GM18502 (cell line): Measurements from ENCODE around the gene ADORA2B.
"Not testable (repeated sequence)": the region's sequence is repeated elsewhere in the genome, so short reads cannot be mapped to it uniquely, and the experiment has no call there.

ENCODE experiments used
- ATAC-seq: cut with Tn5 transposase; IDR thresholded peaks from one replicate; pipeline ENCODE4 v1.9.1; 2021; ENCODE audit warnings: mild to moderate bottlenecking; ENCODE audit not compliant: unreplicated experiment, poor library complexity

Gene ADORA2B

GRCh38 chr17:15920758-15921239 lies 24.1 kb upstream of the ADORA2B start:
- no peak for ATAC-seq

DNA sequence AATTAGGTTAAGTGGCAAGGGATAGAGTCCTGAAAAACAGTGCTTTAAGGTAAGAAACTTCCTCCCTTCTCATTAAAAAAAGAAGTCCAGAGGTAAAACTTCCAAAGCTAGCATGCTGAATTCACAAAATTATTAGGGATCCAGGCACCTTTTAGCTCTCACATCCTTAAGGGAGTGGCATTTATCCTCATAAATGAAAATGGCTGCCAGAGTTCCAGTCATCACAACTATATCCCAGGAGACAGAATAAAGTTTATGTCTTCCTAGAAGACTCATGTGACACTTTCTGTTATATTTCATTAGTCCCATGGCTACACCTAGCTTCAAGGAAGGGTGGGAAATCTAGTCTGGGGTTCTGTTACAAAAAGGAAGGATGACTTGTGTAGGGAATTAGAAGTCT lies 23.3 kb upstream of the ADORA2B start:
- ATAC-seq: no peak

DNA sequence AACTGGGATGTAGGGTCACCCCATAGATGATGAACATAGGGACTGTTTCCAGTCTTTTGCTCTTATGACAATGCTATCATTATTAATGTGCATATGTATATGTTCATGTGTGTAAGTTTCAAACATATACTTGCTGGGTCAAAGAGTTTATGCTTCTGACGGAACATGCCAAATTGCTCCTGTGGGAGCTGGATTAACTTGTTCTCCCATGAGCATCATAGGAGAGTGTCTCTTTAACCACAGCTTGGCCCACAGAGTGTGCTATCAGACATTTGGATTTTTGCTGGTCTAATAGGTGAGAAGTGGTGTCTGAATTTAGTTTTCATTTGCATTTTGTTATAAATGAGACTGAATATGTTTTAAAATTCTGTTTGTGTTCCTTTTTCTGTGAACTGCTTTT lies 22.3 kb upstream of the ADORA2B start:
- no peak for ATAC-seq

DNA sequence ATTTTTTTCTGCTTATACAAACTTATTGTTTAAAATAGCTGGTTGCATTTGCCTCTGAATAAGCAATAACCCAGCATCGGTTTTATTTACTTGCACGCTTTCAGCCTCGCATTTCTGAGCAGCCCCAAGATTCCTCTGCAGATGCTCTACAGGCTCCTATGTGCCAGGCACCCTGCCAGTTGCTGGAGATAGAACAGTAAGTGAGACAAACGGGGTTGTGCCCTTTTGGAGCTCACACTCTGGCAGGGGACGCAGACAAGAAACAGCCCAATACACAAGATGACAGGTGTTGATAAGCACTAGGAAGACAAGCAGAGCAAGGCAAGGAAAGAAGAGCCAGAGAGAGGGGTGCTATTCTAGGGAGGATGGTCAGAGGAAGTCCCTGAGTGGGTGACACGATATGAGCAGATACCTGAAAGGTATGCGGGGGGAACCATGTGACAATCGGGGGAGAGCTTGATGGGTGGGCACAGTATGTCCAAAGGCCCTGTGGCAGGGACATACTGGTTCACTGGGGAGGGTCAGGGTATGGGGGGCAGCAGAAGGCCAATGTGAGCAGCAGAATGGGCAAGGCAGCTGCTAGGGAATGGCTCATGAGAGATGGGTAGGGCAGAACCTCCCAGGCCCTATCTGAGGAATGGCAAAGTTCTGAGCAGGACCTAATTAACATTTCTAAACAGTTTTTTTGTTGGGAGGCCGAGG lies 18.7 kb upstream of the ADORA2B start:
- no peak for ATAC-seq

DNA sequence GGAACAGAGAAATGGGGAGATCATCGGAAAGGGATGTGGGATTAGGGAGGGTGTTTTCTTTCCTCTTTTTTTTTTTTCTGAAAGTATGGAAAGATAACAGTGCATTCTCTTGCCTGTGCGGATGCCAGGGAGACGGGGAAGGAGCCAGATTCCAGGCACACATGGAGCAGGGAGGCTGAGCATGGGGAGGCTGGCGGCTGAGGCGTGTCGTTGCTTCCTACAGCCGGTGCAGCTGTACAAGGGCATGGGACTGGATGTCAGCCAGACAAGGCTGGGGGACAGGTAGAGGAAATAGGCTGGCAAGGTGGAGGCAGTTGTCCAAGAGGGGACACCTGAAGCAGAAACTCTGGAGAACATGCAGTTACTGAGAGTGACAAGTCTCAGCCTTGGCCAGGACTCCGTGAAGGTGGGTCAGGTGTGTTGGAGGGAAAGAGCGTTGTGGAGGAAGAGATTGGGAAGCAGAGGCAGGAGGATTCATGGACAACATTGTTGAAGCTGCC lies 16.6 kb upstream of the ADORA2B start:
- no peak for ATAC-seq

GRCh38 chr17:15929941-15930340 lies 15.0 kb upstream of the ADORA2B start:
- no peak for ATAC-seq

DNA sequence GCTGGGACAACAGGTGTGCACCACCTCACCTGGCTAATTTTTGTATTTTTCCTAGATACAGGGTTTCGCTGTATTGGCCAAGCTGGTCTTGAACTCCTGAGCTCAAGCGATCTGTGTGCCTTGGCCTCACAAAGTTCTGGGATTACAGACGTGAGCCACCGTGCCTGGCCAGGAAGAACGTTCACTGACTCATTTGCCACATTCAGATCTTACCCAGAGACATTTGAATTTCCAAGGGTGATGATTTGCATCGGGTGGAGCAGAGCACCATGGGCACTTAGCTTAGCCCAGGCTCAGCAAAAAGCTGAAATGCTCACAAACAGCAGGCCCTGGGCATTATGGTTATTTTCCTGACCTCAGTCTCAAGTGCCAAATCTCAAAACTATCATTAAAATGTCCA lies 14.5 kb upstream of the ADORA2B start:
- ATAC-seq: no peak

GRCh38 chr17:15931394-15931793 lies 13.5 kb upstream of the ADORA2B start:
- ATAC-seq: no peak

DNA sequence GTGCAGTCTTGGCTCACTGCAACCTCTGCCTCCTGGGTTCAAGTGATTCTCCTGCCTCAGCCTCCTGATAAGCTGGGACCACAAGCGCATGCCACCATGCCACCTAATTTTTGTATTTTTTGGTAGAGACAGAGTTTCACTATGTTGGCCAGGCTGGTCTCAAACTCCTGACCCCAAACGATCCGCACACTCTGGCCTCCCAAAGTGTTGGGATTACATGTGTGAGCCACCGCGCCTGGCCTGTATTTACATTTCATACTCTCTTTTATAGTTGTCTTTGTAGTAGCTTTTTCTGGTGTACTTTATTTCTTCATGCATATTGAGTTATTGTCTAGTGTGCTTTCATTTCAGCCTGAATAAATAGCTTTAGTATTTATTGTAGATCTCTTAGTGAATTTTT lies 10.1 kb upstream of the ADORA2B start:
- ATAC-seq: no peak

GRCh38 chr17:15935891-15936290 lies 9.0 kb upstream of the ADORA2B start:
- no peak for ATAC-seq

GRCh38 chr17:15936481-15936880 lies 8.4 kb upstream of the ADORA2B start:
- ATAC-seq: not testable (repeated sequence)

DNA sequence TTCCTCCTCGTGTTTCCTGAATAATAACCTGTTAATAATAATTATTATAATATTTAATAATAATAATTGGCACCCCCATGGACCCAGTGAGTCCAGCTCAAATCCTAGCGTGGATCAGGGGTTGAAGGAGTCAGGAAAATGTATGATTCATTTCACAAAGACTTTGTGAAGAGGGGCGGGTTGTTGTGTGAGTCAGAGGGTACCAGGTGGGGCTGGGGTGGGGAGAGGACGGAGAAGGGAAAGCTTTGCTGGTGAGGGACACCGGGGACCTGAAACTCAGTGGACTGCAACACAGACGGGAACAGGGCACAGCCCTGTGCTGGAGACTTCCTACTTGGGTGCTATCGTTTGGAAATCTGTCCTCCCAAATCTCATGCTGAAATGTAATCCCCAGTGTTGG lies 3.1 kb upstream of the ADORA2B start:
- ATAC-seq: no peak

DNA sequence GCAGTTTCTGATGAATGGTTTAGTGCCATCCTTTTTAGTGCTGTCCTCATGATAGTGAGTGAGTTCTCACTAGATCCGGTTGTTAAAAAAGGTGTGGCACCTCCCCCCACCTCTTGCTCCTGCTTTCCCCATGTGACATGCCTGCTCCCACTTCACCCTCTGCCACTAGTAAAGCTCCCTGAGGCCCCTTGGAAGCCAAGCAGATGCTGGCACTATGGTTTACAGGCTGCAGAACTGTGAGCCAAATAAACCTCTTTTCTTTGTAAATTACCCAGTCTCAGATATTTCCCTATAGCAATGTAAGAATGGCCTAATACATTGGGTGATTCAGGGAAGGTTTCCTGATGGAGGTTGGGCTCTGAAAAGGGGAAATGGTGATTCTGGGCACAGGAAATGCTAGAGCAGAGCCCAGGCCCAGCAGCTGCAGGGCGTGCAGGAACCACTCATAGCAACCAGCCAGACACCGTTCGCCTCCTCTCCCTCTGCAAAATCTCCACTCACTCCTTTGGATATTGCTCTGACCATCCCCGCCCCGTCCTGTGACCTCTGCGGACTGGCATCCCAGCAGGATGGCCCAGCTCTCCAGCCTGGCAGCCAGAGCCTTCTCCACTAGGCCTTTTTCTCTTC lies 2.6 kb upstream of the ADORA2B start:
- ATAC-seq: no peak

GRCh38 chr17:15943971-15944758 lies 765 bp upstream of the ADORA2B start:
- no peak for ATAC-seq

- ATAC-seq: no peak
Observed at GRCh38 chr17:15945527-15946191, 729 bp downstream of the ADORA2B start.

- ATAC-seq: no peak
Observed at GRCh38 chr17:15946611-15947120, 1.7 kb downstream of the ADORA2B start.

DNA sequence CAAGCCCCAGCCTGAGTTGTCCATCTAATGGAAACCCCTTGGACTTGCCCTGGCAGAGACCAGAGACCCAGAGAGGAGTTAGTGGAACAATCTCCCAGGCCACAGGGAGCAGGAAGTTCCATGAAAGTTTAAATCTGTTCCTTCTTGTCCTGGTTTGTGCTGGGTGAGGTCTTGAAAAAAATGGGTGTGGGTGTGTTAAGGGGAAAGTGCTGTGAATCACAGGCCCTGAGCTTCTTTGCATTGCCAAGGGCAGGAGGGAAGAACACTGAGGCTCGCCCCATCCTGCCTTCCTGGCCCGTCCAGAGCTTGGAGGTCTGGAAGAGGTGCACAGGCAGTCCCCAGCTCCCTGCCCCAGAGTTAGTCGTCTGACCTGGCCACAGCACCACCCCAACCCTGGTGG lies 2.3 kb downstream of the ADORA2B start:
- ATAC-seq: no peak

- no peak for ATAC-seq
Observed at GRCh38 chr17:15947976-15948752, 3.2 kb downstream of the ADORA2B start.

GRCh38 chr17:15951368-15952047 lies 6.6 kb downstream of the ADORA2B start:
- no peak for ATAC-seq
